ENCODE measurements around the gene CRX. TPM values are rescaled to one million over a fixed set of nuclear protein-coding genes. Genes with fewer than 3 reads are reported as not detected.

The CRX gene
- total and polyA plus RNA-seq, 10 donors: 0.09 TPM; not detected in 9

DNA sequence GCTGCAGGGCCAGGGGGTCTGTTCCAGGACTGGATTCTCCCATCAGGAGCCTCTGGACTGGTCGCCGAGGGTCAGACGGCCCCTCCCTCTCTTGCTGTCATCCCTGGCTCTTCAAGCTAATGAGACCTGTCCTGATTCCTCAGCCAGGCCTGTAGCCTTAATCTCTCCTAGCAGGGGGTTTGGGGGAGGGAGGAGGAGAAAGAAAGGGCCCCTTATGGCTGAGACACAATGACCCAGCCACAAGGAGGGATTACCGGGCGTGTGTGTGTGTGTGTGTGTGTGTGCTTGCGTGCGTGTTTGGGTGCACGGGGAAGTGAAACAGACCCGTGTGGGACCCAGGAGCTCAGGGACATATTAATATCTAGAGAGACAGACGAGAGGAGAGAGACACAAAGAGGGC lies 1.9 kb upstream of the CRX start:
- no peaks in the 10 kb centered on the region for H3K9me3 ChIP-seq
- peaks cover 0 to 56% (median 12%) of the 10 kb centered on the region in 7 donors for H3K27me3 ChIP-seq (replicated peaks in 1 of 7)
- H3K4me1 ChIP-seq: no peaks in the 10 kb centered on the region
- intact Hi-C loops (cut with DNase I; ENCODE audit: low total_unique reads): no loop called here
- H3K36me3 ChIP-seq: no peaks in the 10 kb centered on the region
- WGBS, 5 donors: 6 to 12% (median 9%) methylated on average over 10 of the region's 10 CpGs
- no peak overlapping the region for H3K27ac ChIP-seq
- no peak for TF ChIP-seq POLR2A (IDR thresholded peaks at IDR 0.05)
- no peak for TF ChIP-seq POLR2AphosphoS5 (IDR thresholded peaks at IDR 0.05)
- TF ChIP-seq, protein P1, sequence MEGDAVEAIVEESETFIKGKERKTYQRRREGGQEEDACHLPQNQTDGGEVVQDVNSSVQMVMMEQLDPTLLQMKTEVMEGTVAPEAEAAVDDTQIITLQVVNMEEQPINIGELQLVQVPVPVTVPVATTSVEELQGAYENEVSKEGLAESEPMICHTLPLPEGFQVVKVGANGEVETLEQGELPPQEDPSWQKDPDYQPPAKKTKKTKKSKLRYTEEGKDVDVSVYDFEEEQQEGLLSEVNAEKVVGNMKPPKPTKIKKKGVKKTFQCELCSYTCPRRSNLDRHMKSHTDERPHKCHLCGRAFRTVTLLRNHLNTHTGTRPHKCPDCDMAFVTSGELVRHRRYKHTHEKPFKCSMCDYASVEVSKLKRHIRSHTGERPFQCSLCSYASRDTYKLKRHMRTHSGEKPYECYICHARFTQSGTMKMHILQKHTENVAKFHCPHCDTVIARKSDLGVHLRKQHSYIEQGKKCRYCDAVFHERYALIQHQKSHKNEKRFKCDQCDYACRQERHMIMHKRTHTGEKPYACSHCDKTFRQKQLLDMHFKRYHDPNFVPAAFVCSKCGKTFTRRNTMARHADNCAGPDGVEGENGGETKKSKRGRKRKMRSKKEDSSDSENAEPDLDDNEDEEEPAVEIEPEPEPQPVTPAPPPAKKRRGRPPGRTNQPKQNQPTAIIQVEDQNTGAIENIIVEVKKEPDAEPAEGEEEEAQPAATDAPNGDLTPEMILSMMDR (IDR thresholded peaks at IDR 0.05 in 8 of 11, conservative IDR thresholded peaks at IDR 0.05 in 3 of 11): no peak
- DNase-seq: no peak
- no peak overlapping the region for H3K4me3 ChIP-seq

DNA sequence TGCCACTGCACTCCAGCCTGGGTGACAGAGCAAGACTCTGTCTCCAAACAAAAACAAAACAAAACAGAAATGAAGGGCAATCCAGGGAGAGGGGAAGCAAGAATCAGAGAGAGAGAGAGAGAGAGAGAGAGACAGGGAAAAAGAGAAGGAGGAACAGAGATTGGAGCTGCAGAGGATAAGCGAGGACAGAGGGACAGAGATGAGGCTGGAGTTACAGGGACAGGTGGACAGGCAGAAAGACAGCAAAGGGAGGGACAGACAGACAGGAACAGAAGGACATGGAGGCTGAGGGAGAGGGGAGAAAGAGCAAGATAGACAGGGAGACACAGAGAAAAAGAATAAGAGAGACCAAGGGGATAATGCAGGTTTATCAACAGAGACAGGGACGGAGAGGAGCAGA lies 1.3 kb upstream of the CRX start:
- no peak overlapping the region for H3K4me3 ChIP-seq
- H3K4me1 ChIP-seq: no peaks in the 10 kb centered on the region
- intact Hi-C loops (cut with DNase I; ENCODE audit: low total_unique reads): no loop called here
- TF ChIP-seq POLR2AphosphoS5 (IDR thresholded peaks at IDR 0.05) (no peak), POLR2A (IDR thresholded peaks at IDR 0.05) (no peak)
- TF ChIP-seq, protein P1 (IDR thresholded peaks at IDR 0.05 in 8 of 11, conservative IDR thresholded peaks at IDR 0.05 in 3 of 11): no peak
- peaks cover 0 to 57% (median 12%) of the 10 kb centered on the region in 7 donors for H3K27me3 ChIP-seq (replicated peaks in 1 of 7)
- H3K36me3 ChIP-seq: no peaks in the 10 kb centered on the region
- no peaks in the 10 kb centered on the region for H3K9me3 ChIP-seq
- 62 to 83% (median 70%) methylated on average over 2 of the region's 2 CpGs for WGBS, 5 donors
- H3K27ac ChIP-seq: no peak overlapping the region
- DNase-seq: no peak

DNA sequence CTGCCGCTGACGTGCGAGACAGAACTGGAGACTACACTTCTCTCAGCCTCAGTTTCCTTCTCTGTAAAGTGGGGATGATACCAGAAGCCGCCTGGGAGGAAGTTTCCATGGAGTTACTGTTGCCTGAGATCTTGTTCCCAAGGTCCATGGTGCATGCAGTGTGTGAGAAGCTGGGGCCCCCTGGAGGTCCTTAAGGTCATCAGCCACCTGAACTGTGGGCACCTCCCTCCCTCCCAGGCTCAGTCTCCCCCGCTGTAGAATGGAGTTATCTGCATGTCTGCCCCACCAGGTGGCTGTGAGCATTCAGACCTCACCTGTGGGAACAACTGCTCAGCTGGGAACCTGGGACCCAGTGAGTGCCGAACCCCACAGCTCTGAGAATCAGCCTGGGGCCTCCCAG lies 2.7 kb downstream of the CRX start:
- TF ChIP-seq POLR2A (IDR thresholded peaks at IDR 0.05): no peak
- TF ChIP-seq, protein P1 (IDR thresholded peaks at IDR 0.05 in 8 of 11, conservative IDR thresholded peaks at IDR 0.05 in 3 of 11): no peak
- no peak for TF ChIP-seq POLR2AphosphoS5 (IDR thresholded peaks at IDR 0.05)
- peaks cover 0 to 8% (median 3%) of the 10 kb centered on the region in 8 donors for H3K9me3 ChIP-seq
- H3K4me1 ChIP-seq: no peaks in the 10 kb centered on the region
- H3K27ac ChIP-seq: no peak overlapping the region
- peaks cover 0 to 42% (median 9%) of the 10 kb centered on the region in 7 donors for H3K27me3 ChIP-seq (replicated peaks in 1 of 7)
- intact Hi-C loops (cut with DNase I; ENCODE audit: low total_unique reads): no loop called here
- no peak overlapping the region for H3K4me3 ChIP-seq
- H3K36me3 ChIP-seq: no peaks in the 10 kb centered on the region
- WGBS, 5 donors: 69 to 84% (median 83%) methylated on average over 6 of the region's 6 CpGs
- DNase-seq: no peak

DNA sequence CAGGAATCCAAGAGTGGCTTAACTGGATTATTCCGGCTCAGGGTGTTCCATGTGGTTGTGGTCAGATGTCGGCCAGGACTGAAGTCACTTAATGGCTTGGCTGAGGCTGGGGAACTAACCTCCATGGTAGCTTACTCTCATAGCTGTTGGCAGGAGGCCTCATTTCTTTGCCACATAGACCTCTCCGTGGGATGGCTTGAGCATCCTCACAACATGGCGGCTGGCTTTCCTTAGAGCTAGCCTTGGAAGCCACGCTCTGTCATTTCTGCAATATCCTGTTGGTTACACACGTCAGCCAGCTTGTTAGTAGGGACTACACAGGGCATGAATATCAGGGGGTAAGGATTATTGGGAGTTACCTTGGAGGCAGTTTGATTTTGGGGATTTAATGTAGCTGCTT lies 5.1 kb downstream of the CRX start:
- TF ChIP-seq, protein P1 (IDR thresholded peaks at IDR 0.05 in 8 of 11, conservative IDR thresholded peaks at IDR 0.05 in 3 of 11): no peak
- TF ChIP-seq POLR2A (IDR thresholded peaks at IDR 0.05) (no peak), POLR2AphosphoS5 (IDR thresholded peaks at IDR 0.05) (no peak)
- 72 to 90% (median 74%) methylated on average over 6 of the region's 6 CpGs for WGBS, 5 donors
- intact Hi-C loops (cut with DNase I; ENCODE audit: low total_unique reads): no loop called here
- Histone ChIP-seq H3K9me3 (peaks cover 0 to 8% (median 3%) of the 10 kb centered on the region in 8 donors), H3K4me3 (no peak overlapping the region), H3K27ac (no peak overlapping the region), H3K27me3 (replicated peaks in 1 of 7) (peaks cover 0 to 33% (median 0%) of the 10 kb centered on the region in 7 donors), H3K4me1 (no peaks in the 10 kb centered on the region), H3K36me3 (no peaks in the 10 kb centered on the region)
- DNase-seq: no peak

Data from spleen (tissue), 11 donors.